Esophagus muscularis mucosa (tissue), 4 donors: ENCODE data around the gene UGT2A1. TPM values are rescaled to one million over a fixed set of nuclear protein-coding genes. Genes with fewer than 3 reads are reported as not detected.

Source experiments
- DNase-seq: peaks from one replicate; pipeline ENCODE4 v3.0.0-alpha.2; 2017; ENCODE audit errors: extremely low spot score
- H3K27ac ChIP-seq, 4 donors: fragments of 200-600 bp; sonication (generic); replicated peaks in 1 of 4; 1 replicate in 3 of 4; 2 replicates in 1 of 4; pipeline ENCODE4 v1.5.1; 2016 to 2019; ENCODE audit warnings: mild to moderate bottlenecking in 1 of 4
- H3K27me3 ChIP-seq, 4 donors: fragments of 200-600 bp; sonication (generic); one replicate each; pipeline versions ENCODE4 v1.5.1 to v1.6.0; 2016 to 2019
- H3K36me3 ChIP-seq, 4 donors: fragments of 200-600 bp; sonication (generic); one replicate each; pipeline ENCODE4 v1.5.1; 2016 to 2019
- H3K4me1 ChIP-seq, 4 donors: fragments of 200-600 bp; sonication (generic); one replicate each; pipeline ENCODE4 v1.5.1; 2016 to 2019
- H3K4me3 ChIP-seq, 4 donors: fragments of 200-600 bp; sonication (generic); 1 replicate in 2 of 4; 2 replicates in 2 of 4; pipeline ENCODE4 v1.5.1; 2016 to 2019; ENCODE audit warnings: mild to moderate bottlenecking in 4 of 4, moderate library complexity in 1 of 4
- H3K9me3 ChIP-seq, 4 donors: fragments of 200-600 bp; sonication (generic); 1 replicate in 3 of 4; 2 replicates in 1 of 4; pipeline ENCODE4 v1.5.1; 2016 to 2019
- CTCF ChIP-seq, 3 experiments: fragments of 200-600 bp in 2 of 3; fragments of 450-650 bp in 1 of 3; sonication (generic) in 2 of 3; IDR thresholded peaks; one replicate each; pipeline ENCODE4 v1.5.1; 2017 to 2019; ENCODE audit warnings: antibody characterized with exemption in 3 of 3, mild to moderate bottlenecking in 2 of 3, moderate library complexity in 1 of 3
- EP300 ChIP-seq: sonication (generic); formaldehyde crosslinking; IDR thresholded peaks from one replicate; pipeline ENCODE4 v1.6.1; 2017; ENCODE audit warnings: antibody characterized with exemption
- POLR2A ChIP-seq: fragments of 450-650 bp; IDR thresholded peaks from one replicate; pipeline ENCODE4 v1.6.1; 2017; ENCODE audit warnings: antibody characterized with exemption, moderate library complexity, mild to moderate bottlenecking, low read depth
- POLR2AphosphoS5 ChIP-seq, 2 donors: sonication (generic); formaldehyde crosslinking; IDR thresholded peaks; one replicate each; pipeline ENCODE4 v1.6.1; 2017; ENCODE audit warnings: antibody characterized with exemption in 2 of 2
- WGBS: methylation state at CpG from one replicate; pipeline ENCODE4 v1.1.5; 2018; 5-methylcytosine and 5-hydroxymethylcytosine counted together
- intact Hi-C: fragments of 100-400 bp; cut with DNase I; formaldehyde crosslinking; loops from one replicate; pipeline ENCODE4 v1.15.1; 2023
- total RNA-seq, 4 donors: library from RNA; depleted of rRNA; stranded (reverse); fragments of >200 nt; gene quantifications; one replicate each; pipeline versions ENCODE4 v1.1.0 to v1.2.1, GENCODE V29; 2016

Gene UGT2A1
- total RNA-seq, 4 donors from 2014 or later: not detected

- no peak overlapping the region for H3K27ac ChIP-seq
- no peaks in the 10 kb centered on the region for H3K36me3 ChIP-seq
- no peaks in the 10 kb centered on the region for H3K9me3 ChIP-seq
- TF ChIP-seq POLR2AphosphoS5 (IDR thresholded peaks at IDR 0.05) (no peak), EP300 (no peak), CTCF (IDR thresholded peaks at IDR 0.05) (no peak), POLR2A (no peak)
- intact Hi-C loops: no loop called here
- H3K27me3 ChIP-seq: no peaks in the 10 kb centered on the region
- H3K4me3 ChIP-seq: no peak overlapping the region
- no peak for DNase-seq
- H3K4me1 ChIP-seq: no peaks in the 10 kb centered on the region
- WGBS: 71% methylated on average over 6 of the region's 6 CpGs
Measured at GRCh38 chr4:69656653-69657158, 3.7 kb upstream of the UGT2A1 start.

GRCh38 chr4:69650872-69651271 is 2.2 kb downstream of the UGT2A1 start:
- intact Hi-C loops: no loop called here
- no peak overlapping the region for H3K27ac ChIP-seq
- H3K36me3 ChIP-seq: no peaks in the 10 kb centered on the region
- no peak for TF ChIP-seq POLR2A
- no peak for TF ChIP-seq POLR2AphosphoS5 (IDR thresholded peaks at IDR 0.05)
- no peak for TF ChIP-seq CTCF (IDR thresholded peaks at IDR 0.05)
- TF ChIP-seq EP300: no peak
- no peak overlapping the region for H3K4me3 ChIP-seq
- H3K4me1 ChIP-seq: no peaks in the 10 kb centered on the region
- 75% methylated on average over 3 of the region's 3 CpGs for WGBS
- H3K9me3 ChIP-seq: no peaks in the 10 kb centered on the region
- DNase-seq: no peak
- H3K27me3 ChIP-seq: no peaks in the 10 kb centered on the region

GRCh38 chr4:69649629-69650028 is 3.4 kb downstream of the UGT2A1 start:
- Histone ChIP-seq H3K27me3 (no peaks in the 10 kb centered on the region), H3K36me3 (no peaks in the 10 kb centered on the region), H3K27ac (no peak overlapping the region), H3K4me1 (no peaks in the 10 kb centered on the region), H3K4me3 (no peak overlapping the region), H3K9me3 (no peaks in the 10 kb centered on the region)
- WGBS: 69% methylated on average over 2 of the region's 2 CpGs
- no peak for TF ChIP-seq POLR2AphosphoS5 (IDR thresholded peaks at IDR 0.05)
- no peak for TF ChIP-seq POLR2A
- TF ChIP-seq EP300: no peak
- TF ChIP-seq CTCF (IDR thresholded peaks at IDR 0.05): no peak
- intact Hi-C loops: no loop called here
- DNase-seq: no peak

- H3K9me3 ChIP-seq: no peaks in the 10 kb centered on the region
- H3K36me3 ChIP-seq: no peaks in the 10 kb centered on the region
- no peak overlapping the region for H3K27ac ChIP-seq
- TF ChIP-seq EP300 (no peak), POLR2AphosphoS5 (IDR thresholded peaks at IDR 0.05) (no peak), CTCF (IDR thresholded peaks at IDR 0.05) (no peak), POLR2A (no peak)
- no peak overlapping the region for H3K4me3 ChIP-seq
- H3K4me1 ChIP-seq: no peaks in the 10 kb centered on the region
- H3K27me3 ChIP-seq: no peaks in the 10 kb centered on the region
- 36% methylated on average over 1 of the region's 1 CpG for WGBS
- intact Hi-C loops: no loop called here
- no peak for DNase-seq
Measured at GRCh38 chr4:69649207-69649606, 3.8 kb downstream of the UGT2A1 start.

GRCh38 chr4:69642961-69643360 is 10.1 kb downstream of the UGT2A1 start:
- Histone ChIP-seq H3K27me3 (no peaks in the 10 kb centered on the region), H3K27ac (no peak overlapping the region), H3K36me3 (no peaks in the 10 kb centered on the region), H3K9me3 (no peaks in the 10 kb centered on the region), H3K4me3 (no peak overlapping the region), H3K4me1 (no peaks in the 10 kb centered on the region)
- no peak for DNase-seq
- no peak for TF ChIP-seq EP300
- TF ChIP-seq CTCF (IDR thresholded peaks at IDR 0.05): no peak
- no peak for TF ChIP-seq POLR2AphosphoS5 (IDR thresholded peaks at IDR 0.05)
- no peak for TF ChIP-seq POLR2A
- WGBS: 76% methylated on average over 2 of the region's 2 CpGs
- intact Hi-C loops: no loop called here
